Immature natural killer cell (primary cell): ENCODE data around the gene LRCH1. TPM values are rescaled to one million over a fixed set of nuclear protein-coding genes. Genes with fewer than 3 reads are reported as not detected.

ENCODE experiments used
- DNase-seq, 3 donors: peaks; one replicate each; pipeline ENCODE4 v3.0.0; 2022; ENCODE audit warnings: mixed read lengths in 1 of 3
- H3K27ac Mint-ChIP-seq, 6 donors: one replicate each; pipeline ENCODE4 v1.8.0; 2020; ENCODE audit warnings: mixed read lengths in 6 of 6, mild to moderate bottlenecking in 5 of 6, inconsistent platforms in 4 of 6, moderate library complexity in 3 of 6
- H3K27me3 Mint-ChIP-seq, 3 donors: one replicate each; pipeline ENCODE4 v1.8.0; 2020 to 2021; ENCODE audit warnings: low read depth in 3 of 3, mild to moderate bottlenecking in 3 of 3, mixed read lengths in 3 of 3, moderate library complexity in 3 of 3, inconsistent platforms in 1 of 3
- H3K36me3 Mint-ChIP-seq, 3 donors: one replicate each; pipeline ENCODE4 v1.8.0; 2020; ENCODE audit warnings: mixed read lengths in 3 of 3, inconsistent platforms in 2 of 3, mild to moderate bottlenecking in 2 of 3
- H3K4me1 Mint-ChIP-seq, 2 donors: one replicate each; pipeline ENCODE4 v1.8.0; 2020; ENCODE audit warnings: inconsistent platforms in 2 of 2, mild to moderate bottlenecking in 2 of 2, mixed read lengths in 2 of 2, moderate library complexity in 1 of 2
- H3K4me3 Mint-ChIP-seq, 5 donors: one replicate each; pipeline ENCODE4 v1.8.0; 2020; ENCODE audit warnings: mild to moderate bottlenecking in 5 of 5, mixed read lengths in 5 of 5, inconsistent platforms in 3 of 5, moderate library complexity in 3 of 5
- H3K9me3 Mint-ChIP-seq, 6 donors: one replicate each; pipeline ENCODE4 v1.8.0; 2020; ENCODE audit warnings: mild to moderate bottlenecking in 6 of 6, mixed read lengths in 6 of 6, inconsistent platforms in 4 of 6, moderate library complexity in 3 of 6
- polyA plus RNA-seq, 3 donors: library from polyadenylated mRNA; unstranded; fragments of 300-500 nt; fragmentation: Illumina TruSeq; gene quantifications; one replicate each; pipeline ENCODE4 v1.2.3, GENCODE V29; 2021

LRCH1 gene
- polyA plus RNA-seq, 3 donors from 2014 or later, result 3.0 to 6.6 (median 5.5) TPM

GRCh38 chr13:46576762-46577161 is 23.8 kb downstream of the LRCH1 start:
- DNase-seq, result no peak
- Mint-ChIP-seq H3K4me3 (no peak overlapping the region), H3K27me3 (peaks cover 1 to 2% (median 1%) of the 10 kb centered on the region in 3 donors), H3K4me1 (peaks cover 46 to 83% of the 10 kb centered on the region in 2 donors), H3K36me3 (no peaks in the 10 kb centered on the region), H3K27ac (no peak overlapping the region), H3K9me3 (no peaks in the 10 kb centered on the region)

- Mint-ChIP-seq H3K27ac (peak overlapping the region in 1 of 6 donors; percentile 68), H3K4me1 (peaks cover 37 to 77% of the 10 kb centered on the region in 2 donors), H3K36me3 (no peaks in the 10 kb centered on the region), H3K27me3 (peaks cover 1 to 2% (median 1%) of the 10 kb centered on the region in 3 donors), H3K4me3 (peak overlapping the region in 3 of 5 donors; percentile 11 to 37 (median 13)), H3K9me3 (no peaks in the 10 kb centered on the region)
- DNase-seq, result no peak
Measured at GRCh38 chr13:46577696-46578589, 25.0 kb downstream of the LRCH1 start.

- DNase-seq, result no peak
- Mint-ChIP-seq H3K27me3 (peaks cover 1 to 2% (median 1%) of the 10 kb centered on the region in 3 donors), H3K27ac (no peak overlapping the region), H3K36me3 (no peaks in the 10 kb centered on the region), H3K4me1 (peaks cover 32 to 75% of the 10 kb centered on the region in 2 donors), H3K4me3 (no peak overlapping the region), H3K9me3 (no peaks in the 10 kb centered on the region)
Measured at GRCh38 chr13:46578590-46578975, 25.6 kb downstream of the LRCH1 start.

- no peak for DNase-seq
- H3K27me3 Mint-ChIP-seq, result peaks cover 1 to 2% (median 1%) of the 10 kb centered on the region in 3 donors
- peaks cover 29 to 75% of the 10 kb centered on the region in 2 donors for H3K4me1 Mint-ChIP-seq
- no peaks in the 10 kb centered on the region for H3K9me3 Mint-ChIP-seq
- H3K4me3 Mint-ChIP-seq, result no peak overlapping the region
- no peaks in the 10 kb centered on the region for H3K36me3 Mint-ChIP-seq
- no peak overlapping the region for H3K27ac Mint-ChIP-seq
Measured at GRCh38 chr13:46580362-46580839, 27.4 kb downstream of the LRCH1 start.

DNA sequence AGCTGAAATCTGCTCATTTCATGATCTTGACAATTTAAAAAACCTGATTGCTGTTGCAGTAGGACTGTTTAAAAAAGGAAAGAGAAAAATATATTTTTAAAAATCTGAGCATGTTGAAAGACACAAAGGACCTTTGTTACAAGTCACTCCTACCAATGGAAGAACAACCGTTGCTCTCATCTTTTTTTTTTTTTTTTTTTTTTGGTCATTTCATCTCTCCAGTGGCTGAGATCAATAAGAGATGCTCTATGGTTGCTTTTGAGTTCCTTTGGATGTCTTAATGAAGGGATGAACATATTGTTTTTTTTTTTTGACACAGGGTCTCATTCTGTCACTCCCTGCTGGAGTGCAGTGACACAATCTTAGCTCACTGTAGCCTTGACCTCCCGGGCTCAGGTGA is 29.2 kb downstream of the LRCH1 start:
- peaks cover 1 to 2% (median 1%) of the 10 kb centered on the region in 3 donors for H3K27me3 Mint-ChIP-seq
- no peak for DNase-seq
- H3K9me3 Mint-ChIP-seq, result no peaks in the 10 kb centered on the region
- H3K36me3 Mint-ChIP-seq, result no peaks in the 10 kb centered on the region
- H3K4me1 Mint-ChIP-seq, result peaks cover 29 to 80% of the 10 kb centered on the region in 2 donors
- H3K27ac Mint-ChIP-seq, result no peak overlapping the region
- H3K4me3 Mint-ChIP-seq, result no peak overlapping the region

DNA sequence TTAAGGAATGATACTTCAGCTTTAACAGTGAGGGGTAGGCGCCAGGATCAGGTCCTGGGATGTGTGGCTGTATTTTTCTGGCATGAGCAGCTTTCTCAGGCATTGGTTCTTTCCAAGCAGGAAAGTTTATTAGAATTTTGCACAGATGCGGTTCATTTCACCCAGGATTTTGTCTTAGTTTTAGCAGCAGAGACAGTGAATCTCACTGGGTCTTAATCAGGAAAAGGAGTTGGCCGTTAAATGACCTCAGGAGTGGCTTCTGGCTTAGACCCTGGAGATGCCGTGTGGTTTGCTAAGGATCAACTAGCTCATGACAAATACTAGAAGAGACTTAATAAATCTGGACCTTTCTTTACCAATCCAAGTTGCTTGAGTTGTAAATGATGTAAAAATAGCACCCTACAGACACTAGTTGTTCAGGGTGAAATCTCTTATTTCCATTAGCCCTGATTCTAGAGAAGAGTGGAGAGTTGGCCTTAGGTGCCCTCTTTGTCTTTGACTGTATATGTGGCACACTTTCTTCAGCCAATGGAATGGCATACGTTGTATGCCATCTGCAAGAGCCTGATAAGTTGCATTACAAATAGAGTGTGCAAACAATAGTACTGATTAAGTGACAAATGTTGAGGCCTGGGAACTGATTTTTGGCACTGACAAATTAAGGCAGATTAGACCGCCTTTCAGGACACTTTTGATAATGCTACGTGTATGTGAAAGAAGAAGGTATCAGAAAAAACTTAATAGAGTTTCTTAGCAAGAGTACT is 34.0 kb downstream of the LRCH1 start:
- no peak overlapping the region for H3K4me3 Mint-ChIP-seq
- DNase-seq, result no peak
- no peak overlapping the region for H3K27ac Mint-ChIP-seq
- H3K36me3 Mint-ChIP-seq, result no peaks in the 10 kb centered on the region
- peaks cover 0 to 4% (median 0%) of the 10 kb centered on the region in 3 donors for H3K27me3 Mint-ChIP-seq
- peaks cover 20 to 75% of the 10 kb centered on the region in 2 donors for H3K4me1 Mint-ChIP-seq
- no peaks in the 10 kb centered on the region for H3K9me3 Mint-ChIP-seq

DNA sequence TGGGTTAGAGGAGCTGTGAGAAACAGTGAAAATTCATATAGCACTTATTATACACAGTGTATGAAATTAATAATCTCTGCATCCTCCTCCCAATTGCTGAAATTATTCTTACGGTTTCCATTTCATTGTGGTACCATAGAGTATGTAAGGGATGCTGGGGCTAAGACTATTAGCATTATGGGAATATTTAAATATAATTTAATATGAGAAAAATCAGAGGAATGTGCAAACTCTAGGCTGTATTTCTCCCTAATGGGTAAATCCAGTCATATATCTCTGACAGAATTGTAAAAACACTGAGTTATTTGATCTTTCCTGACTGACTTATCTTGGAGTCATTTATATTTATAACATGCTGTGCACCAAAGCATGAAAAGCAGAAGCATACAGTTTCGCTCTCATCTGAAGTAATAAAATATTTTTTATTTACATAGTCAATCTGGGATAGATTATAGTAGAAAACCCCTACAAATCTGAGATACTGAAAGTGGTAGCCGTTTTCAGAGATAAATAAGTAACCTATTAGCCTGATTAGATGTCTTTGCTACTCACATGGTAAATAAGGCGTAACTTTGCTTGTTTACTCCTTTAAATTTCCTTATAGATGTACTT is 34.9 kb downstream of the LRCH1 start:
- DNase-seq, result no peak
- no peaks in the 10 kb centered on the region for H3K36me3 Mint-ChIP-seq

DNA sequence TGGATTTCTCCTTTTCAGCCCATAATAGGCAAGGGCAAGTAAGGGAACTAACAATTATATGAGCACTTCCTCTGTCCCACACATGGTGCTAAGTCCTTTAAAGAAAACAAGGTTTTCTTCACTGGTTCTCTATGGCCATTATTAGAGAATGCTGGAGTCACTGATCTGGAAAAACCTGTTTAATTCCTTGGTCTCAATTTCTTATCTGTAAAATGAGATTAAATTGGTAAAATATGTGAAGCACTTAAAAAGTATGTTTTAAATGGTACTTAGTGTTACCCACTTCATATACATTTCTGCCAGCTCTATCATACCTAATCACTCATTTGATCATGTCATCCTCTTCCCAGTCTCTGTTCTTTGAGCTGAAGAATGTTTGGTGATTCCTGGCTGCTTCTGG is 39.4 kb downstream of the LRCH1 start:
- Mint-ChIP-seq H3K4me1 (peaks cover 47 to 80% of the 10 kb centered on the region in 2 donors), H3K4me3 (no peak overlapping the region), H3K36me3 (no peaks in the 10 kb centered on the region), H3K27ac (peak overlapping the region in 2 of 6 donors; percentile 10 to 61), H3K27me3 (peaks cover 0 to 4% (median 0%) of the 10 kb centered on the region in 3 donors), H3K9me3 (no peaks in the 10 kb centered on the region)
- no peak for DNase-seq

More for the DNA sequence above, 34.9 kb downstream of the LRCH1 start:
- Mint-ChIP-seq H3K4me3 (no peak overlapping the region), H3K9me3 (no peaks in the 10 kb centered on the region), H3K4me1 (peaks cover 24 to 81% of the 10 kb centered on the region in 2 donors), H3K27ac (peak overlapping the region in 1 of 6 donors; percentile 9), H3K27me3 (peaks cover 0 to 4% (median 0%) of the 10 kb centered on the region in 3 donors)

- Mint-ChIP-seq H3K27ac (no peak overlapping the region), H3K36me3 (no peaks in the 10 kb centered on the region), H3K27me3 (peaks cover 0 to 4% (median 0%) of the 10 kb centered on the region in 3 donors), H3K4me1 (peaks cover 53 to 84% of the 10 kb centered on the region in 2 donors), H3K4me3 (peak overlapping the region in 1 of 5 donors; percentile 10), H3K9me3 (no peaks in the 10 kb centered on the region)
- peak in 1 of 3 donors; percentile 4 for DNase-seq
Measured at GRCh38 chr13:46593398-46593797, 40.4 kb downstream of the LRCH1 start.

- Mint-ChIP-seq H3K27ac (no peak overlapping the region), H3K9me3 (no peaks in the 10 kb centered on the region), H3K4me3 (no peak overlapping the region), H3K4me1 (peaks cover 61 to 95% of the 10 kb centered on the region in 2 donors), H3K36me3 (no peaks in the 10 kb centered on the region), H3K27me3 (peaks cover 0 to 2% (median 0%) of the 10 kb centered on the region in 3 donors)
- no peak for DNase-seq
Measured at GRCh38 chr13:46594374-46595078, 41.6 kb downstream of the LRCH1 start.

DNA sequence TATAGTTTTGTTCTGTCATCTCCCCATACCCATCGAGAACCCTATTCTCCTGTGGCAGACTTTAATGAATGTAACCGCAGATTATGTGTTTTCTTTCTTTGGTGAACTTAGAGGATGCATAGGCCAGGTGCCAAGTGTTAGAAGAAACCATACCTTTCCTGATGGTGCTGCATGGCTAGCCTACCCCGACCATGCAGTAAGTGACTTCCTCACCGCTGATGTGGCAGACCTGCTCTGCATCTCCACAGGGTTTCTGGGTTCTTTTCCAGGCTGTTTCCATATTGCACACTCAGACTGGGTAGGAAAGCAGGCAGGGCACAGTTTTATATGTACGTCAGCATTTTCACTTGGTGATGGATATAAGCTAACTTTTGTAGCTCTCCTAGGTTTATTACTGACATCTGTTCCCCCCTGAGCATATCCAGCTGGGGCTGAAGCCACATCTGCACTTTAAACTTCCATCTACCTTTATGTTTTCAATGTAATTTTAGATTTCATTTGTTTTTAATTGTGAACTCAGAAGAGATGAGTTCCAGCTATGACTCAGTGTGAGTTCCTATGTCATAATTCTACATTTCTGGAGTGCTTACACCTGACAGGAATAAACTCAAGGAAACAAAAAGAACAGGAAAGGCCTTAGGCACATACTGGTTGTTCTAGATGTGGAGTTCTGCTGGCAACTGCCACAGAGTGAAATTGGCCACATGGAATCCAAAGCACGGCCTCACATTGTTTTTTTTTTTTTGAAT is 42.3 kb downstream of the LRCH1 start:
- Mint-ChIP-seq H3K9me3 (no peaks in the 10 kb centered on the region), H3K4me1 (peaks cover 58 to 95% of the 10 kb centered on the region in 2 donors), H3K27me3 (peaks cover 0 to 2% (median 0%) of the 10 kb centered on the region in 3 donors), H3K36me3 (no peaks in the 10 kb centered on the region), H3K4me3 (no peak overlapping the region), H3K27ac (peak overlapping the region in 1 of 6 donors; percentile 8)
- DNase-seq, result no peak

DNA sequence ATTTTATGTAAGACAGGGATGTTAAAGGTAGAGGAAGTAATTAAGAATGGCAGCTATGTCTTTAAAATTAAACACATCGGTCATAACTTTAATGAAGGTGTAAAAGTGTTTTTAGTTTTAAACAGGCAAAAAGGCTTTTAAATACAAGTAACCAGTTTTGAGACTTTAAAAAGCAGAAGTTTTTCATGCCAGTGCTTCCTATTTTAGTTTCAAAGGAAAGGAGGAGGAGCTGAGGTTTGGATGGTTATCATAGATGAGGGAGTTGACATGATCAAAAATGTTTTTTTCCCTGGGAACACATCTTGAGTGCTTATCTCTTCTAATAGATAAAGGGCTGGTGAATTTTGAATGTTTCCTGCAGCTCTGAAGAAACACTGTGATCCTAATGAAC is 42.9 kb downstream of the LRCH1 start:
- no peaks in the 10 kb centered on the region for H3K9me3 Mint-ChIP-seq
- no peak overlapping the region for H3K4me3 Mint-ChIP-seq
- H3K27ac Mint-ChIP-seq, result no peak overlapping the region
- no peaks in the 10 kb centered on the region for H3K27me3 Mint-ChIP-seq
- H3K4me1 Mint-ChIP-seq, result peaks cover 60 to 95% of the 10 kb centered on the region in 2 donors
- H3K36me3 Mint-ChIP-seq, result no peaks in the 10 kb centered on the region
- no peak for DNase-seq
